H1 (cell line): Measurements from ENCODE around the gene ACSM3.

ENCODE experiments used
- CREB1 ChIP-seq: IDR thresholded peaks from 2 replicates; pipeline ENCODE4 v1.6.1; 2012; ENCODE audit warnings: inconsistent platforms
- KDM1A ChIP-seq: fragments of 200-600, 300-600 bp; sonication (generic); IDR thresholded peaks from 2 replicates; pipeline ENCODE4 v1.7.1; 2016; ENCODE audit warnings: mild to moderate bottlenecking, low read length, borderline replicate concordance
- POLR2A ChIP-seq, 2 experiments: IDR thresholded peaks; 1 replicate in 1 of 2; 2 replicates in 1 of 2; pipeline ENCODE4 v1.6.1; 2011; ENCODE audit warnings: low read depth in 2 of 2, low read length in 2 of 2, mild to moderate bottlenecking in 2 of 2; ENCODE audit errors: control extremely low read depth in 1 of 2
- POLR2AphosphoS5 ChIP-seq: IDR thresholded peaks from 2 replicates; pipeline ENCODE4 v1.6.1; 2011; ENCODE audit warnings: low read depth, low read length
- SIX5 ChIP-seq: IDR thresholded peaks from 2 replicates; pipeline ENCODE4 v1.6.1; 2011; ENCODE audit warnings: mild to moderate bottlenecking, low read depth, low read length
- TCF12 ChIP-seq: IDR thresholded peaks from 2 replicates; pipeline ENCODE4 v1.6.1; 2011; ENCODE audit warnings: low read depth, mild to moderate bottlenecking, low read length
- TF ChIP-seq, protein P1 (sequence below), 3 experiments: IDR thresholded peaks; 1 replicate in 2 of 3; 2 replicates in 1 of 3; pipeline versions ENCODE4 v1.5.1 to v1.6.1; 2011; ENCODE audit warnings: low read length in 3 of 3, mild to moderate bottlenecking in 3 of 3, inconsistent platforms in 2 of 3, low read depth in 1 of 3, moderate library complexity in 1 of 3; ENCODE audit not compliant: insufficient read depth in 1 of 3; ENCODE audit errors: control extremely low read depth in 1 of 3

DNA sequence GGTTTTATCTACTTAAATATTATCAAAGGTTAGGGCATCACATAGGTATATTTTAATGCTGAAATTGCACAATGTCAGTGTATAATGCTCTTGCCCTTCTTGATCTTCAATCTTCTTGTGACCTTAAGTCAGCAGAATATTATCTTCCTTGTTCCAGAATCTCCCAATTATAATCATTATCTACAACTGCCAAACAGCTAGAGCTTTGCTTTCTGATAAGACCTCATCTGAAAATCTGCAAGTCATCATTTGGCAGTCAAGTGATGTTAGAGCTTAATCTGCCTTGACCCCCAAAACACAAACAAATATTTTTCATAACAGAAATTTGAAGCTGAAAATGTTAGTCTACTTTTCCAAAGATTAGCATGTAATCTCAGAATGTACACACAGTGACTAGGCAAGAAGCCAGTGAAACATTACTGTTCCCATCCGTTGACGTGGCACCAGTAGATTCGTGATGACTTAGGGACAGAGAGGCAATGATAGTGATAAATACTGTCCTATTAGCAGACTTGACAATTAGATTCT lies 62.3 kb downstream of the ACSM3 start:
- TF ChIP-seq TCF12 (no peak), POLR2A (IDR thresholded peaks at IDR 0.05; ENCODE audit: control extremely low read depth in 1 of 2, low read depth in 2 of 2, low read length in 2 of 2) (no peak), POLR2AphosphoS5 (no peak), KDM1A (no peak), CREB1 (no peak), SIX5 (no peak)
- TF ChIP-seq, protein P1, sequence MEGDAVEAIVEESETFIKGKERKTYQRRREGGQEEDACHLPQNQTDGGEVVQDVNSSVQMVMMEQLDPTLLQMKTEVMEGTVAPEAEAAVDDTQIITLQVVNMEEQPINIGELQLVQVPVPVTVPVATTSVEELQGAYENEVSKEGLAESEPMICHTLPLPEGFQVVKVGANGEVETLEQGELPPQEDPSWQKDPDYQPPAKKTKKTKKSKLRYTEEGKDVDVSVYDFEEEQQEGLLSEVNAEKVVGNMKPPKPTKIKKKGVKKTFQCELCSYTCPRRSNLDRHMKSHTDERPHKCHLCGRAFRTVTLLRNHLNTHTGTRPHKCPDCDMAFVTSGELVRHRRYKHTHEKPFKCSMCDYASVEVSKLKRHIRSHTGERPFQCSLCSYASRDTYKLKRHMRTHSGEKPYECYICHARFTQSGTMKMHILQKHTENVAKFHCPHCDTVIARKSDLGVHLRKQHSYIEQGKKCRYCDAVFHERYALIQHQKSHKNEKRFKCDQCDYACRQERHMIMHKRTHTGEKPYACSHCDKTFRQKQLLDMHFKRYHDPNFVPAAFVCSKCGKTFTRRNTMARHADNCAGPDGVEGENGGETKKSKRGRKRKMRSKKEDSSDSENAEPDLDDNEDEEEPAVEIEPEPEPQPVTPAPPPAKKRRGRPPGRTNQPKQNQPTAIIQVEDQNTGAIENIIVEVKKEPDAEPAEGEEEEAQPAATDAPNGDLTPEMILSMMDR (IDR thresholded peaks at IDR 0.05; ENCODE audit: control extremely low read depth in 1 of 3, insufficient read depth in 1 of 3, low read depth in 1 of 3, low read length in 3 of 3): no peak
